ENCODE data around the gene SLC37A4. TPM values are rescaled to one million over a fixed set of nuclear protein-coding genes. Genes with fewer than 3 reads are reported as not detected.

SLC37A4 gene
- total RNA-seq, 1 donor from 2014 or later: 21.2 TPM

DNA sequence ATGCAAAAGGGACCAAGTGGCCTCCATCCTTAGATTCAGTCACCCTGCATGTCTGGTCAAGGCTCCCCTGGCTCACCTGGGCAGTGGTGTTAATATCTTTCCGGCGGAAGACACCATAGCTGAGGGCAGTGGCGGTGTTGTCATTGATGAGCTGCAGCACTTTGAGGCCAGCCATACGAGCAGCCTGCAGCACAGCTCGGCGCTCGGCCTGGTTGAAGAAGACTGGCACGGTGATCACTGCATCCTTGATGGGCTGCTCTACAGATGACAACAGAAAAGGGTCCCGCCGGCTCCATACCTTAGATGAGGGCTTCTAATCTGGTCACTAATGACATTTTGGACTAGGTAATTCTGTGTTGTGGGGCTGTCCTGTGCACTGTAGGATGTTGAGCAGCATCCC is 23.7 kb upstream of the SLC37A4 start:
- DNase-seq (ENCODE audit: low spot score in 2 of 2): no peak
- no peak overlapping the region for H3K4me3 ChIP-seq
- H3K36me3 ChIP-seq: peaks cover 54 to 57% of the 10 kb centered on the region in 2 donors
- TF ChIP-seq, protein P1, sequence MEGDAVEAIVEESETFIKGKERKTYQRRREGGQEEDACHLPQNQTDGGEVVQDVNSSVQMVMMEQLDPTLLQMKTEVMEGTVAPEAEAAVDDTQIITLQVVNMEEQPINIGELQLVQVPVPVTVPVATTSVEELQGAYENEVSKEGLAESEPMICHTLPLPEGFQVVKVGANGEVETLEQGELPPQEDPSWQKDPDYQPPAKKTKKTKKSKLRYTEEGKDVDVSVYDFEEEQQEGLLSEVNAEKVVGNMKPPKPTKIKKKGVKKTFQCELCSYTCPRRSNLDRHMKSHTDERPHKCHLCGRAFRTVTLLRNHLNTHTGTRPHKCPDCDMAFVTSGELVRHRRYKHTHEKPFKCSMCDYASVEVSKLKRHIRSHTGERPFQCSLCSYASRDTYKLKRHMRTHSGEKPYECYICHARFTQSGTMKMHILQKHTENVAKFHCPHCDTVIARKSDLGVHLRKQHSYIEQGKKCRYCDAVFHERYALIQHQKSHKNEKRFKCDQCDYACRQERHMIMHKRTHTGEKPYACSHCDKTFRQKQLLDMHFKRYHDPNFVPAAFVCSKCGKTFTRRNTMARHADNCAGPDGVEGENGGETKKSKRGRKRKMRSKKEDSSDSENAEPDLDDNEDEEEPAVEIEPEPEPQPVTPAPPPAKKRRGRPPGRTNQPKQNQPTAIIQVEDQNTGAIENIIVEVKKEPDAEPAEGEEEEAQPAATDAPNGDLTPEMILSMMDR (IDR thresholded peaks at IDR 0.05): no peak
- intact Hi-C loops (cut with DNase I): no loop called here
- no peaks in the 10 kb centered on the region for H3K9me3 ChIP-seq
- H3K4me1 ChIP-seq: peaks cover 3 to 10% of the 10 kb centered on the region in 2 donors
- no peak overlapping the region for H3K27ac ChIP-seq
- H3K27me3 ChIP-seq: no peaks in the 10 kb centered on the region

DNA sequence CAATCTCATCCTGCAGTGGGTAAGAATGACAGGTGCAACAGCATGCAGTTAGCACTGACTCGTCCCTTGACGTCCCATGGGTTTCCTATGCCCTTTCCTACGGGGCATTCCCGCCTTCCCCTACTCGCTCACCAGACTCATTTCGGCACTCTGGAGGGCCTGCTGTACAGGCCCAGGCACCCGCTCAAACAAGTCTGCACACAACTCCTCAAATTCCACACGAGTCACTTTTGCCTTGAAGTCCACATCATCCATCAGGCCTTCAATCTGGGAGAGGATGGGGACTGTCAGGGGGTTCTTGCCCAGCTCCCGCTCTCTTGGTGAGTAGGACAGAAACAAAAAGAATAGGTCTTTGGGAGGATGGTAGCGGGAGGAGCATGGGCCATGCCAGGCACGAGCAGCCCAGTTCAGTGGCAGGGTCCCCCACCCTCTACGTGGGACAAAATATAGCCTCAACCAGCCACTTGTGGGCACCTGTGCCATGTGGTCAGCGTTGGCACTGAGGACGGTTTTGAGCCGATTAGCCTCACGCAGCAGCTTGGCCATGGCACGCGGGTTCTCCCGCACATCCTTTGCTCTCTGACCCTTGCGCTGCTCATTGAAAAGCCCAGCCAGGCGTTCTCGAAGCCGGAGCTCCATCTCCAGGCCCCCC is 21.6 kb upstream of the SLC37A4 start:
- Histone ChIP-seq H3K27me3 (no peaks in the 10 kb centered on the region), H3K36me3 (peaks cover 75 to 79% of the 10 kb centered on the region in 2 donors), H3K4me1 (peaks cover 3% of the 10 kb centered on the region in 2 donors), H3K27ac (no peak overlapping the region), H3K4me3 (no peak overlapping the region), H3K9me3 (no peaks in the 10 kb centered on the region)
- DNase-seq (ENCODE audit: low spot score in 2 of 2): no peak
- intact Hi-C loops (cut with DNase I): no loop called here
- TF ChIP-seq, protein P1 (IDR thresholded peaks at IDR 0.05): no peak

DNA sequence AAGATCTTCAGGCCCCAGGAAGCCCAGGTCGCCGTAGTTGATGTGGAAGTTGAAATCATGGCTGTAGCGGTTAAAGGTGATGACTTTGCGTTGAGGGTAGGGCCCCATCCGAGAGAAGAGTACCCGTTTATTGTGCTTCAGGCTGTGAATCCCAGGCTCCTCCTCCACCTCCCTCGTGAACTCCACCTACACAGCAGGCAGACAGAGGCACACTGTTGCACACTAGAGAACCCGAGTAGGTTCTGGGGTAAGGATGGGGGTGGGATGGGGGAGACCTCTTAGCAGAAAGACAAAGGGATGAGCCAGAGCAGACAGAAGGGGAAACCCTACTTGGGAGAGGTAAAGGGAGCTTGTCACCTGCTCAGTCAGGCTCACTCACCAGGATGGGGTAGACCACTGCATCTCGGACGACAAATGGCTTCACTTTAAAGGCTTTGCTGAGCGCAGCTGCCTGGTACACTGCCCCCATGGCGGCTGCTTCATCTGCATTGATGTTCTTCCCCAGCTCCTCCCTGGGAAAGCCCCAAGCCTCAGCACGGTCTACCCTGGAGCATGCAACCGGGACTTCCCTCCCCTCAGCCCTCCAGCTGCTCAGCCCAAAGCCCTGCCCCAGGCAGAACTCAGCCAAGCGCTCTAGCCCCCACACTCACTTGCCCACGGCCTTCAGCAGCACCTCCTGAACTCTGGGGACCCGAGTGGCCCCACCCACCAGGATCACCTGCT is 20.9 kb upstream of the SLC37A4 start:
- TF ChIP-seq, protein P1 (IDR thresholded peaks at IDR 0.05): no peak
- Histone ChIP-seq H3K4me1 (peaks cover 3% of the 10 kb centered on the region in 2 donors), H3K27me3 (no peaks in the 10 kb centered on the region), H3K36me3 (peaks cover 82 to 85% of the 10 kb centered on the region in 2 donors), H3K4me3 (no peak overlapping the region), H3K9me3 (no peaks in the 10 kb centered on the region), H3K27ac (no peak overlapping the region)
- intact Hi-C loops (cut with DNase I): no loop called here
- DNase-seq (ENCODE audit: low spot score in 2 of 2): no peak

DNA sequence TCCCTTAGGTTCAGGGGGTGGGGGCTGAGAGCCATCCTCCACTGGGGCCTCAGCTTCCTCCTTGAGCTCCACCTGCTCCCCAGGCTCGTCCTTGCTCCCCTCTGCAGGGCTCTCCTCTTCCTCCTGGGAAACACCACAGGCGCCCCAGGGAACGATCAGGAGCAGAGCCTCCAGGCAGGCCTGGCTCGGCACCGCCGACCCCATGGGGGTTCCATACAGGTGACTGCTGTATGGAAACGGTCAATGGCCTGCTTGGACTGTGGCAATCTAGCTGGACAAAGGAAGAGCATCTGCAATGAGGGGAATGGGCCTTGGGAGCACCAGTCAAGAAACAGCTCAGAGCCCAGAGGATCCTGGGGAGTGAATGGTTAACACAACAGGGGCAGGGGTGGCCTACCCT is 18.4 kb upstream of the SLC37A4 start:
- intact Hi-C loops (cut with DNase I): no loop called here
- Histone ChIP-seq H3K4me1 (no peaks in the 10 kb centered on the region), H3K27me3 (no peaks in the 10 kb centered on the region), H3K36me3 (peaks cover 85 to 86% of the 10 kb centered on the region in 2 donors), H3K4me3 (no peak overlapping the region), H3K27ac (no peak overlapping the region), H3K9me3 (no peaks in the 10 kb centered on the region)
- TF ChIP-seq, protein P1 (IDR thresholded peaks at IDR 0.05): no peak
- DNase-seq (ENCODE audit: low spot score in 2 of 2): no peak

DNA sequence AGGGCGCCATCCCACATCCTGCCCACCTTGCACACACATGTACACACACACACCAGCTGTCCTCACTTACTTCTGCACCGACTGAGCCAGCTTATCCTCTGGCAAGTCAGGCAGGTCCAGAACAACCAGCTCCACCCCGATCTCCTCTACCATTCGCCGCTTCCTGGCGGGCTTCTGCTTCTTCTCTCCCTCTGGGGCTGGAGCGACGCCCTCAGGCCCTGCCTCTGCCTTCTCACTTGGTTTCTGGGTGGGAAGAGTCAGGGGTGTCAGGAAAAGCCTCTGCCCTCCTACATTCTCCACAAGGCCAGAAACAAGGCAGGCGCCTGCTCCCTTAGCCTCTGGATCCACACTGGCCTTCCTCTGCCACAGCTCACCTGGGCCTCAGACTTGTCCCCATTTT is 18.0 kb upstream of the SLC37A4 start:
- H3K9me3 ChIP-seq: no peaks in the 10 kb centered on the region
- TF ChIP-seq, protein P1 (IDR thresholded peaks at IDR 0.05): no peak
- no peaks in the 10 kb centered on the region for H3K4me1 ChIP-seq
- H3K27me3 ChIP-seq: no peaks in the 10 kb centered on the region
- intact Hi-C loops (cut with DNase I): no loop called here
- H3K36me3 ChIP-seq: peaks cover 80 to 81% of the 10 kb centered on the region in 2 donors
- no peak overlapping the region for H3K27ac ChIP-seq
- H3K4me3 ChIP-seq: no peak overlapping the region
- DNase-seq (ENCODE audit: low spot score in 2 of 2): no peak
